ENCODE results near the gene CCL8. TPM values are rescaled to one million over a fixed set of nuclear protein-coding genes. Genes with fewer than 3 reads are reported as not detected.

Gene CCL8
- total RNA-seq, 2 donors from 2014 or later = not detected

DNA sequence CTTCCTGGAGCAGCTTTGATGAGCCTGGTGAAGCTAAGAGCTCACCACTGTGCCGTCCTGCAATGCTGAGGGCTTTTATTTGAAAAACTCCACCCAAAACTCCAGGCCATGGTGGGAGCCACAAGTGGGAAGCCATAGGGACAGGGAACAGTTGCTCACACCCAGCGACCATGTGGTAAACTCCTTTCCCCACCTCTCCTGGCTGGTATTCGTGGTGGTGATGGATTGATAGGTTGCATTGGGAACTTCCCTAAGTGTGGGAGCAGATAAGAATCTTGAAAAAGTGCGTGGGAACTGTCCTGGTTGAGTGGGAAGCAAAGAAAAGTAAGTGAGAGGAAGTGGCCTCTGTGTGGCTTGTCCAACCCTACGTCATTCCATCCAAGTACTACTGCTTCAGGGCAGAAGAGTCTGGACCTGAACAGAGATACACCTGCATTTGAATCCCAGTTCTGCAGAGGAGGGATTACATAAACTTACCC, 44.0 kb downstream of the CCL8 start, which contains the start of gene CCL1:
Gene CCL1, minus strand, starts transcription at position 51 of the 479 bp plus-strand sequence. CDS start 72 bp downstream, outside the sequence.
- H3K27ac ChIP-seq (ENCODE audit: low read depth, low read length) = no peak within 1 kb of the TSS
- no peak within 1 kb of the TSS for H3K4me3 ChIP-seq (ENCODE audit: low read length)
- peaks cover 4% of the 10 kb centered on the region for H3K27me3 ChIP-seq (ENCODE audit: control insufficient read depth, insufficient read depth, low read length, poor library complexity, severe bottlenecking)
- H3K9ac ChIP-seq (ENCODE audit: extremely low read depth, low read length, poor library complexity, severe bottlenecking) = no peak within 1 kb of the TSS
- Mint-ChIP-seq H3K27me3 (ENCODE audit: insufficient read depth) (peaks cover 14% of the 10 kb centered on the region), H3K36me3 (ENCODE audit: low read depth) (no peaks in the 10 kb centered on the region), H3K9me3 (no peaks in the 10 kb centered on the region), H3K27ac (no peak within 1 kb of the TSS), H3K4me3 (no peak within 1 kb of the TSS), H3K4me1 (peaks cover 11% of the 10 kb centered on the region)
- no peaks in the 10 kb centered on the region for H3K9me3 ChIP-seq (ENCODE audit: control insufficient read depth, low read length)
- H3K4me1 ChIP-seq (ENCODE audit: control insufficient read depth, insufficient read depth, low read length) = no peaks in the 10 kb centered on the region
- TF ChIP-seq CTCF (conservative IDR thresholded peaks at IDR 0.05) = no peak
- WGBS, 2 experiments (ENCODE audit: insufficient coverage in 1 of 2, insufficient read length in 1 of 2) = 88 to 89% methylated on average over 3 to 5 of the region's 5 CpGs
- DNase-seq = no peak
- no peaks in the 10 kb centered on the region for H3K36me3 ChIP-seq (ENCODE audit: control insufficient read depth, insufficient read depth, low read length)

- Histone ChIP-seq H3K4me3 (ENCODE audit: low read length) (no peak overlapping the region), H3K9me3 (ENCODE audit: control insufficient read depth, low read length) (no peaks in the 10 kb centered on the region), H3K27me3 (ENCODE audit: control insufficient read depth, insufficient read depth, low read length, poor library complexity, severe bottlenecking) (peaks cover 4% of the 10 kb centered on the region), H3K4me1 (ENCODE audit: control insufficient read depth, insufficient read depth, low read length) (no peaks in the 10 kb centered on the region), H3K27ac (ENCODE audit: low read depth, low read length) (no peak overlapping the region), H3K36me3 (ENCODE audit: control insufficient read depth, insufficient read depth, low read length) (no peaks in the 10 kb centered on the region), H3K9ac (ENCODE audit: extremely low read depth, low read length, poor library complexity, severe bottlenecking) (no peak overlapping the region)
- WGBS, 2 experiments (ENCODE audit: insufficient coverage in 1 of 2, insufficient read length in 1 of 2) = 92 to 94% methylated on average over 2 of the region's 2 CpGs
- Mint-ChIP-seq H3K27ac (no peak overlapping the region), H3K36me3 (ENCODE audit: low read depth) (no peaks in the 10 kb centered on the region), H3K4me3 (no peak overlapping the region), H3K27me3 (ENCODE audit: insufficient read depth) (peaks cover 14% of the 10 kb centered on the region), H3K9me3 (no peaks in the 10 kb centered on the region), H3K4me1 (peaks cover 11% of the 10 kb centered on the region)
- peak; percentile 24 for DNase-seq
- TF ChIP-seq CTCF (conservative IDR thresholded peaks at IDR 0.05) = no peak
Measured at GRCh38 chr17:34364751-34365150, 45.5 kb downstream of the CCL8 start.

DNA sequence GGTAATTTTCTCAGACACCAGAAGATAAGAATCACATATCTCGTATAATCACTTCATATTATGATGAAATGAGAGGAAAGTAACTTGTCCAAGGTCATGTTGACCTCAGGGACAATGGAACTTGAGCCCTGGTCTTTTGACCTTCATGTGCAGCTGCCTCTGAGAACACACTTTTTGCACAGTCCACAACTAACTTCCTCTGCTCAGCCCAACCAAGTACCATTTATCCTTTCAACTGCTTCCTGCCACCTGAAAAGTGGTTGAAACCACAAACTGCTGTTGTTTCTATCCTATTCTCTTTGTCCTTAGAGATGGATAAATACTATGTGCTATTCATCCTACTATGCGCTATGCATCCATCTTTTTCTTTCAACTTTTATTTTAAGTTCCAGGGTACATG, 46.1 kb downstream of the CCL8 start:
- H3K27me3 ChIP-seq (ENCODE audit: control insufficient read depth, insufficient read depth, low read length, poor library complexity, severe bottlenecking) = peaks cover 4% of the 10 kb centered on the region
- 100% methylated on average over 1 to 2 of the region's 2 CpGs for WGBS, 2 experiments (ENCODE audit: insufficient coverage in 1 of 2, insufficient read length in 1 of 2)
- peak; percentile 10 for DNase-seq
- H3K4me3 ChIP-seq (ENCODE audit: low read length) = no peak overlapping the region
- Mint-ChIP-seq H3K9me3 (no peaks in the 10 kb centered on the region), H3K4me3 (no peak overlapping the region), H3K27me3 (ENCODE audit: insufficient read depth) (peaks cover 14% of the 10 kb centered on the region), H3K27ac (no peak overlapping the region), H3K36me3 (ENCODE audit: low read depth) (no peaks in the 10 kb centered on the region), H3K4me1 (peaks cover 11% of the 10 kb centered on the region)
- no peaks in the 10 kb centered on the region for H3K36me3 ChIP-seq (ENCODE audit: control insufficient read depth, insufficient read depth, low read length)
- no peak overlapping the region for H3K27ac ChIP-seq (ENCODE audit: low read depth, low read length)
- no peak overlapping the region for H3K9ac ChIP-seq (ENCODE audit: extremely low read depth, low read length, poor library complexity, severe bottlenecking)
- H3K4me1 ChIP-seq (ENCODE audit: control insufficient read depth, insufficient read depth, low read length) = no peaks in the 10 kb centered on the region
- no peak for TF ChIP-seq CTCF (conservative IDR thresholded peaks at IDR 0.05)
- H3K9me3 ChIP-seq (ENCODE audit: control insufficient read depth, low read length) = no peaks in the 10 kb centered on the region
